ENCODE data around the gene SEZ6.

- TF ChIP-seq POLR2A (IDR thresholded peaks at IDR 0.05; ENCODE audit: low read length), result no peak
- no peak for TF ChIP-seq GATA1 (IDR thresholded peaks at IDR 0.05; ENCODE audit: low read depth, low read length)
These were observed 87.5 kb downstream of the SEZ6 start for GRCh38 chr17:28918295-28918694.

All from erythroblast (primary cell).